Amygdala (tissue), 56 donors: ENCODE data around the gene APCDD1L.
"Not testable (repeated sequence)": the region's sequence is repeated elsewhere in the genome, so short reads cannot be mapped to it uniquely, and the experiment has no call there.

ENCODE experiments used
- DNase-seq, 56 donors: peaks; one replicate each; lab custom pipeline; 2025; lab: John Stamatoyannopoulos, UW

Gene APCDD1L

GRCh38 chr20:58545565-58546415 lies 30.6 kb upstream of the APCDD1L start:
- DNase-seq = no peak

GRCh38 chr20:58544891-58545290 lies 29.7 kb upstream of the APCDD1L start:
- DNase-seq = no peak

- DNase-seq = no peak
Observed at GRCh38 chr20:58544286-58544685, 29.1 kb upstream of the APCDD1L start.

- no peak for DNase-seq
Observed at GRCh38 chr20:58543274-58543673, 28.1 kb upstream of the APCDD1L start.

GRCh38 chr20:58542411-58543095 lies 27.4 kb upstream of the APCDD1L start:
- no peak for DNase-seq

GRCh38 chr20:58542034-58542410 lies 26.8 kb upstream of the APCDD1L start:
- not testable (repeated sequence) for DNase-seq

- no peak for DNase-seq
Observed at GRCh38 chr20:58538752-58539151, 23.6 kb upstream of the APCDD1L start.

GRCh38 chr20:58537831-58538230 lies 22.6 kb upstream of the APCDD1L start:
- DNase-seq = no peak

GRCh38 chr20:58536289-58536688 lies 21.1 kb upstream of the APCDD1L start:
- no peak for DNase-seq

GRCh38 chr20:58531657-58532056 lies 16.5 kb upstream of the APCDD1L start:
- no peak for DNase-seq

- no peak for DNase-seq
Observed at GRCh38 chr20:58531063-58531462, 15.9 kb upstream of the APCDD1L start.

GRCh38 chr20:58528412-58528811 lies 13.2 kb upstream of the APCDD1L start:
- DNase-seq = no peak

GRCh38 chr20:58526411-58526810 lies 11.2 kb upstream of the APCDD1L start:
- DNase-seq = no peak

- no peak for DNase-seq
Observed at GRCh38 chr20:58524814-58525213, 9.6 kb upstream of the APCDD1L start.

GRCh38 chr20:58523971-58524315 lies 8.7 kb upstream of the APCDD1L start:
- DNase-seq = no peak

- DNase-seq = no peak
Observed at GRCh38 chr20:58523072-58523970, 8.1 kb upstream of the APCDD1L start.

GRCh38 chr20:58522666-58523065 lies 7.5 kb upstream of the APCDD1L start:
- DNase-seq = no peak

GRCh38 chr20:58521763-58522162 lies 6.6 kb upstream of the APCDD1L start:
- DNase-seq = no peak

GRCh38 chr20:58519940-58520712 lies 4.9 kb upstream of the APCDD1L start:
- no peak for DNase-seq

GRCh38 chr20:58518896-58519593 lies 3.8 kb upstream of the APCDD1L start:
- DNase-seq = no peak
